Measurements from ENCODE around the gene KIF16B. TPM values are rescaled to one million over a fixed set of nuclear protein-coding genes. Genes with fewer than 3 reads are reported as not detected.

The KIF16B gene
- total RNA-seq, 1 experiment from 2014 or later, result 7.0 TPM

- no peak overlapping the region for H3K9ac ChIP-seq (ENCODE audit: low read length)
- H3K79me2 ChIP-seq (ENCODE audit: insufficient read depth, low read length), result no peaks in the 10 kb centered on the region
- TF ChIP-seq EZH2 (IDR thresholded peaks at IDR 0.05) (no peak), CBX3 (IDR thresholded peaks at IDR 0.05; ENCODE audit: low read depth) (no peak), MAX (IDR thresholded peaks at IDR 0.05) (no peak), YY1 (IDR thresholded peaks at IDR 0.05; ENCODE audit: extremely low read depth, insufficient replicate concordance, low read depth, low read length) (no peak), TCF7L2 (IDR thresholded peaks at IDR 0.05; ENCODE audit: borderline replicate concordance, extremely low read depth, insufficient read depth, insufficient read length) (no peak), ELF1 (IDR thresholded peaks at IDR 0.05; ENCODE audit: borderline replicate concordance, low read depth) (no peak), RAD21 (IDR thresholded peaks at IDR 0.05; ENCODE audit: low read depth) (no peak), CTCF (IDR thresholded peaks at IDR 0.05 in 2 of 3, conservative IDR thresholded peaks at IDR 0.05 in 1 of 3; ENCODE audit: borderline replicate concordance in 1 of 3, insufficient read depth in 1 of 3, low read depth in 2 of 3, low read length in 2 of 3) (no peak), ZNF274 (IDR thresholded peaks at IDR 0.05; ENCODE audit: low read depth, low read length) (no peak), ZFX (IDR thresholded peaks at IDR 0.05) (no peak), CEBPB (IDR thresholded peaks at IDR 0.05; ENCODE audit: low read depth) (no peak), EGR1 (IDR thresholded peaks at IDR 0.05; ENCODE audit: low read depth) (no peak)
- TF ChIP-seq, protein P1, sequence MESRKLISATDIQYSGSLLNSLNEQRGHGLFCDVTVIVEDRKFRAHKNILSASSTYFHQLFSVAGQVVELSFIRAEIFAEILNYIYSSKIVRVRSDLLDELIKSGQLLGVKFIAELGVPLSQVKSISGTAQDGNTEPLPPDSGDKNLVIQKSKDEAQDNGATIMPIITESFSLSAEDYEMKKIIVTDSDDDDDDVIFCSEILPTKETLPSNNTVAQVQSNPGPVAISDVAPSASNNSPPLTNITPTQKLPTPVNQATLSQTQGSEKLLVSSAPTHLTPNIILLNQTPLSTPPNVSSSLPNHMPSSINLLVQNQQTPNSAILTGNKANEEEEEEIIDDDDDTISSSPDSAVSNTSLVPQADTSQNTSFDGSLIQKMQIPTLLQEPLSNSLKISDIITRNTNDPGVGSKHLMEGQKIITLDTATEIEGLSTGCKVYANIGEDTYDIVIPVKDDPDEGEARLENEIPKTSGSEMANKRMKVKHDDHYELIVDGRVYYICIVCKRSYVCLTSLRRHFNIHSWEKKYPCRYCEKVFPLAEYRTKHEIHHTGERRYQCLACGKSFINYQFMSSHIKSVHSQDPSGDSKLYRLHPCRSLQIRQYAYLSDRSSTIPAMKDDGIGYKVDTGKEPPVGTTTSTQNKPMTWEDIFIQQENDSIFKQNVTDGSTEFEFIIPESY (IDR thresholded peaks at IDR 0.05; ENCODE audit: extremely low read depth, insufficient replicate concordance, low read length), result no peak
- TF ChIP-seq, protein P2, sequence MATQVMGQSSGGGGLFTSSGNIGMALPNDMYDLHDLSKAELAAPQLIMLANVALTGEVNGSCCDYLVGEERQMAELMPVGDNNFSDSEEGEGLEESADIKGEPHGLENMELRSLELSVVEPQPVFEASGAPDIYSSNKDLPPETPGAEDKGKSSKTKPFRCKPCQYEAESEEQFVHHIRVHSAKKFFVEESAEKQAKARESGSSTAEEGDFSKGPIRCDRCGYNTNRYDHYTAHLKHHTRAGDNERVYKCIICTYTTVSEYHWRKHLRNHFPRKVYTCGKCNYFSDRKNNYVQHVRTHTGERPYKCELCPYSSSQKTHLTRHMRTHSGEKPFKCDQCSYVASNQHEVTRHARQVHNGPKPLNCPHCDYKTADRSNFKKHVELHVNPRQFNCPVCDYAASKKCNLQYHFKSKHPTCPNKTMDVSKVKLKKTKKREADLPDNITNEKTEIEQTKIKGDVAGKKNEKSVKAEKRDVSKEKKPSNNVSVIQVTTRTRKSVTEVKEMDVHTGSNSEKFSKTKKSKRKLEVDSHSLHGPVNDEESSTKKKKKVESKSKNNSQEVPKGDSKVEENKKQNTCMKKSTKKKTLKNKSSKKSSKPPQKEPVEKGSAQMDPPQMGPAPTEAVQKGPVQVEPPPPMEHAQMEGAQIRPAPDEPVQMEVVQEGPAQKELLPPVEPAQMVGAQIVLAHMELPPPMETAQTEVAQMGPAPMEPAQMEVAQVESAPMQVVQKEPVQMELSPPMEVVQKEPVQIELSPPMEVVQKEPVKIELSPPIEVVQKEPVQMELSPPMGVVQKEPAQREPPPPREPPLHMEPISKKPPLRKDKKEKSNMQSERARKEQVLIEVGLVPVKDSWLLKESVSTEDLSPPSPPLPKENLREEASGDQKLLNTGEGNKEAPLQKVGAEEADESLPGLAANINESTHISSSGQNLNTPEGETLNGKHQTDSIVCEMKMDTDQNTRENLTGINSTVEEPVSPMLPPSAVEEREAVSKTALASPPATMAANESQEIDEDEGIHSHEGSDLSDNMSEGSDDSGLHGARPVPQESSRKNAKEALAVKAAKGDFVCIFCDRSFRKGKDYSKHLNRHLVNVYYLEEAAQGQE (IDR thresholded peaks at IDR 0.05; ENCODE audit: low read depth), result no peak
- no peak overlapping the region for H3K27ac ChIP-seq (ENCODE audit: low read depth, low read length)
- H3K4me3 ChIP-seq (replicated peaks in 1 of 2; ENCODE audit: low read depth in 1 of 2, low read length in 2 of 2), result no peak overlapping the region
- no peak overlapping the region for H2AFZ ChIP-seq (ENCODE audit: low read depth, low read length, poor library complexity, severe bottlenecking)
- no peaks in the 10 kb centered on the region for H4K20me1 ChIP-seq (ENCODE audit: insufficient read depth)
- no peaks in the 10 kb centered on the region for H3K27me3 ChIP-seq (ENCODE audit: insufficient read depth, low read length)
- RAD21 ChIA-PET (ENCODE audit: low non-redundant PET in 1 of 2, low total read pairs in 2 of 2, uncharacterized antibody in 2 of 2, unreplicated experiment in 2 of 2), result no interaction called here
- BruUV-seq (replicated peaks), result no TSS peak
- no peak overlapping the region for H3K4me2 ChIP-seq (ENCODE audit: low read length)
- ATAC-seq (no peak), DNase-seq (ENCODE audit: low read depth, low spot score) (no peak)
- POLR2A ChIA-PET, result no interaction called here
- H3K36me3 ChIP-seq (ENCODE audit: control insufficient read depth in 1 of 2, insufficient read depth in 2 of 2, low read length in 2 of 2), result no peaks in the 10 kb centered on the region
- H3K9me2 ChIP-seq (ENCODE audit: insufficient read depth), result no peaks in the 10 kb centered on the region
- H3K9me3 ChIP-seq (ENCODE audit: control insufficient read depth in 1 of 2, insufficient read depth in 1 of 2, low read depth in 1 of 2, low read length in 2 of 2), result peaks cover 0 to 3% of the 10 kb centered on the region in 2 experiments; a peak in 1 of 4 replicates
- H3K4me1 ChIP-seq (ENCODE audit: control insufficient read depth in 1 of 2, insufficient read depth in 2 of 2, low read length in 2 of 2), result no peaks in the 10 kb centered on the region; a peak in 1 of 4 replicates
- intact Hi-C loops (cut with micrococcal nuclease), result no loop called here
- CTCF ChIA-PET, result no interaction called here
Measured at GRCh38 chr20:16620961-16621360, 47.7 kb upstream of the KIF16B start.
